HepG2 (cell line): Measurements from ENCODE around the gene CRTC2. TPM values are rescaled to one million over a fixed set of nuclear protein-coding genes. Genes with fewer than 3 reads are reported as not detected.

ENCODE experiments used
- CHCHD3 ChIP-seq: sonication (generic); formaldehyde crosslinking; IDR thresholded peaks from 2 replicates; pipeline ENCODE4 v1.8.0; 2022; ENCODE audit warnings: mild to moderate bottlenecking, missing genetic modification reagents, moderate library complexity
- ETV6 ChIP-seq: sonication (generic); formaldehyde crosslinking; conservative IDR thresholded peaks from 2 replicates; pipeline ENCODE4 v1.4.0; 2020; ENCODE audit warnings: missing genetic modification reagents
- GABPB1 ChIP-seq: IDR thresholded peaks from 2 replicates; pipeline ENCODE4 v1.6.1; 2016; ENCODE audit warnings: mild to moderate bottlenecking, missing genetic modification reagents, moderate library complexity, missing compliant biosample characterization
- HDAC1 ChIP-seq: sonication (generic); formaldehyde crosslinking; IDR thresholded peaks from 2 replicates; pipeline ENCODE4 v1.5.1; 2020; ENCODE audit warnings: mild to moderate bottlenecking, missing genetic modification reagents
- NFKBIZ ChIP-seq: IDR thresholded peaks from 2 replicates; pipeline ENCODE4 v1.6.1; 2018; ENCODE audit warnings: missing genetic modification reagents, missing compliant biosample characterization
- PLRG1 ChIP-seq: fragments of 450-650 bp; conservative IDR thresholded peaks from 2 replicates; pipeline ENCODE4 v1.6.1; 2016
- POLR2A ChIP-seq, 2 experiments: IDR thresholded peaks; 2 replicates each; pipeline ENCODE4 v1.6.1; 2011; ENCODE audit warnings: low read depth in 2 of 2, low read length in 2 of 2, mild to moderate bottlenecking in 1 of 2, moderate library complexity in 1 of 2; ENCODE audit not compliant: insufficient read depth in 1 of 2
- SAP130 ChIP-seq: IDR thresholded peaks from 2 replicates; pipeline ENCODE4 v1.6.1; 2016; ENCODE audit warnings: low read depth
- TFDP2 ChIP-seq: sonication (generic); formaldehyde crosslinking; IDR thresholded peaks from 2 replicates; pipeline ENCODE4 v1.4.0; 2020; ENCODE audit warnings: missing genetic modification reagents
- THAP7 ChIP-seq: sonication (generic); formaldehyde crosslinking; IDR thresholded peaks from 2 replicates; pipeline ENCODE4 v1.8.1; 2023; ENCODE audit warnings: mild to moderate bottlenecking, missing genetic modification reagents
- TRIM22 ChIP-seq: fragments of 450-650 bp; IDR thresholded peaks from 2 replicates; pipeline ENCODE4 v1.6.1; 2017
- YEATS4 ChIP-seq: sonication (generic); formaldehyde crosslinking; IDR thresholded peaks from 2 replicates; pipeline ENCODE4 v1.4.0; 2020; ENCODE audit warnings: missing genetic modification reagents, borderline replicate concordance
- YY1 ChIP-seq: IDR thresholded peaks from 2 replicates; pipeline ENCODE4 v1.6.1; 2011; ENCODE audit warnings: low read length, low read depth, moderate library complexity, mild to moderate bottlenecking; ENCODE audit not compliant: insufficient read depth, insufficient replicate concordance
- ZFX ChIP-seq: sonication (generic); formaldehyde crosslinking; IDR thresholded peaks from 2 replicates; pipeline ENCODE4 v1.4.0; 2020; ENCODE audit warnings: mild to moderate bottlenecking, low read depth, missing genetic modification reagents, moderate library complexity
- ZFY ChIP-seq: sonication (generic); formaldehyde crosslinking; IDR thresholded peaks from 2 replicates; pipeline ENCODE4 v1.4.0; 2020; ENCODE audit warnings: missing genetic modification reagents
- ZNF484 ChIP-seq: sonication (generic); formaldehyde crosslinking; IDR thresholded peaks from 2 replicates; pipeline ENCODE4 v1.5.1; 2020; ENCODE audit warnings: mild to moderate bottlenecking, low read depth, missing genetic modification reagents, borderline replicate concordance
- ZNF687 ChIP-seq: sonication (generic); formaldehyde crosslinking; IDR thresholded peaks from 2 replicates; pipeline ENCODE4 v1.5.1; 2020; ENCODE audit warnings: mild to moderate bottlenecking, missing genetic modification reagents, moderate library complexity
- ZNF724P ChIP-seq: sonication (generic); formaldehyde crosslinking; IDR thresholded peaks from 2 replicates; pipeline ENCODE4 v1.8.0; 2022; ENCODE audit warnings: missing genetic modification reagents, borderline replicate concordance
- ZNF761 ChIP-seq: sonication (generic); formaldehyde crosslinking; conservative IDR thresholded peaks from 2 replicates; pipeline ENCODE4 v1.4.0; 2020; ENCODE audit warnings: mild to moderate bottlenecking, missing genetic modification reagents
- ZNF777 ChIP-seq: sonication (generic); formaldehyde crosslinking; IDR thresholded peaks from 2 replicates; pipeline ENCODE4 v1.4.0; 2020; ENCODE audit warnings: missing genetic modification reagents
- ZNF816 ChIP-seq: sonication (generic); formaldehyde crosslinking; IDR thresholded peaks from 2 replicates; pipeline ENCODE4 v1.8.0; 2022; ENCODE audit warnings: missing genetic modification reagents, mild to moderate bottlenecking, borderline replicate concordance
- ZNF850 ChIP-seq: sonication (generic); formaldehyde crosslinking; conservative IDR thresholded peaks from 2 replicates; pipeline ENCODE4 v1.9.0; 2021; ENCODE audit warnings: mild to moderate bottlenecking, missing genetic modification reagents
- polyA plus RNA-seq, 8 experiments: library from polyadenylated mRNA; depleted of rRNA in 3 of 8; stranded (reverse) in 7 of 8; unstranded in 1 of 8; fragments of >200 nt; fragmentation: Illumina TruSeq in 4 of 8; extraction: Trizol in 4 of 8; gene quantifications; 2 replicates each; pipeline versions ENCODE4 v1.2.1 to v1.2.3, GENCODE V29; 2011 to 2016; ENCODE audit warnings: low read depth in 4 of 8, missing spikeins in 1 of 8, mixed read lengths in 1 of 8; ENCODE audit not compliant: insufficient read depth in 1 of 8
- total RNA-seq, 5 experiments: library from RNA; depleted of rRNA; stranded (reverse); fragments of >200 nt; fragmentation: Illumina TruSeq; extraction: Trizol; gene quantifications; 2 replicates each; pipeline ENCODE4 v1.2.3, GENCODE V29; 2016; ENCODE audit warnings: low read depth in 1 of 5

CRTC2 gene
- total and polyA plus RNA-seq, 2 of the 13 experiments (the other 11 are each of a cell fraction or from before 2014, with no cell fraction given): 6.1 to 26.7 TPM

GRCh38 chr1:153985941-153986761 lies 27.7 kb upstream of the CRTC2 start, which contains the start of gene RAB13 (continued):
- TF ChIP-seq ZNF687 (CRISPR knock-in tag) (peak; percentile 50), CHCHD3 (no peak), THAP7 (0 out of 2 replicates have a peak, but pooled peaks have one; percentile 50), ZNF816 (CRISPR knock-in tag) (peak; percentile 13; the same call in 1 of the 2 replicates), TRIM22 (no peak), YY1 (peak; percentile 74), ZNF724P (CRISPR knock-in tag) (0 out of 2 replicates have a peak, but pooled peaks have one; percentile 29), SAP130 (CRISPR knock-in tag) (peak; percentile 50; the same call in 1 of the 2 replicates), ZNF850 (CRISPR knock-in tag) (0 out of 2 replicates have a peak, but pooled peaks have one; percentile 16), ZNF777 (peak; percentile 42; the same call in 1 of the 2 replicates), ETV6 (no peak), ZNF761 (CRISPR knock-in tag) (no peak), PLRG1 (no peak), TFDP2 (CRISPR knock-in tag) (no peak), ZNF484 (CRISPR knock-in tag) (no peak), ZFY (CRISPR knock-in tag) (peak; percentile 61), NFKBIZ (CRISPR knock-in tag) (no peak), POLR2A (IDR thresholded peaks at IDR 0.05; ENCODE audit: insufficient read depth in 1 of 2, low read depth in 2 of 2, low read length in 2 of 2) (peak in 1 of 2 experiments; percentile 63; a peak in 2 of 4 replicates), YEATS4 (CRISPR knock-in tag) (peak; percentile 50), GABPB1 (CRISPR knock-in tag) (peak; percentile 34; the same call in 1 of the 2 replicates), HDAC1 (CRISPR knock-in tag) (0 out of 2 replicates have a peak, but pooled peaks have one; percentile 4), ZFX (CRISPR knock-in tag) (peak; percentile 52)
